ENCODE results near the gene PSTPIP1.

The PSTPIP1 gene

DNA sequence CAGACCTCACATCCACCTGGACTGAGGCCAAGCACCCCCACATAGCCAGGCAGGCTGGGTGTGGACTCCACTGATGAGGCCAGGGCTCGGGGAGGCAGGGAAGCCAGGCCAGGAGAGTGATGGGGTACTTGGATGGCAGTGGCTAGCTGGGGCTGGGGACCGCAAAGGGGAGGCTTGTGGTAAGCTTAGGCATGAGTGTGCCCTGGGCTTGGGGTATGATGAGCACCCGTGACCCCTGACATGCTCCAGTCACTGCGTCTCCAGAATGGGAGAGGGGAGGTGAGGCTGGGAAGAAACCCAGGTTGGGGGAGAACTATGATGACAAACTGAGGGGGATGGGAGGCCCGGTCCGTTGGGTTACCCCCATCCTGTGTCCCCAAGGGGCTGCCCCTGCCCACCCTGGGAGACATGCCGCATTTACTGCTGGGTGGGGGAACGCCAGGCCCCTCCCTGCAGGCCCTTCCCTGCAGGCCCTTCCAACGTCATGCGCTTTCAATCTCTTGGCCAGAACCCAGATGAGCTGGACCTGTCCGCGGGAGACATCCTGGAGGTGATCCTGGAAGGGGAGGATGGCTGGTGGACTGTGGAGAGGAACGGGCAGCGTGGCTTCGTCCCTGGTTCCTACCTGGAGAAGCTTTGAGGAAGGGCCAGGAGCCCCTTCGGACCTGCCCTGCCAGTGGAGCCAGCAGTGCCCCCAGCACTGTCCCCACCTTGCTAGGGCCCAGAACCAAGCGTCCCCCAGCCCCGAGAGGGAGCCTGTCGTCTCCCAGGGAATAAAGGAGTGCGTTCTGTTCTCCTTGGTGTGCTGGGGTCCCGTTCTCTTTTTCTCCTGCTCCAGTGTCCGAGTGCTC is 41.8 kb downstream of the PSTPIP1 start:
- peak; percentile 6 for DNase-seq (ENCODE audit: low read depth)
- H3K4me3 ChIP-seq (ENCODE audit: low read depth, low read length): no peak overlapping the region
- TF ChIP-seq, protein P1, sequence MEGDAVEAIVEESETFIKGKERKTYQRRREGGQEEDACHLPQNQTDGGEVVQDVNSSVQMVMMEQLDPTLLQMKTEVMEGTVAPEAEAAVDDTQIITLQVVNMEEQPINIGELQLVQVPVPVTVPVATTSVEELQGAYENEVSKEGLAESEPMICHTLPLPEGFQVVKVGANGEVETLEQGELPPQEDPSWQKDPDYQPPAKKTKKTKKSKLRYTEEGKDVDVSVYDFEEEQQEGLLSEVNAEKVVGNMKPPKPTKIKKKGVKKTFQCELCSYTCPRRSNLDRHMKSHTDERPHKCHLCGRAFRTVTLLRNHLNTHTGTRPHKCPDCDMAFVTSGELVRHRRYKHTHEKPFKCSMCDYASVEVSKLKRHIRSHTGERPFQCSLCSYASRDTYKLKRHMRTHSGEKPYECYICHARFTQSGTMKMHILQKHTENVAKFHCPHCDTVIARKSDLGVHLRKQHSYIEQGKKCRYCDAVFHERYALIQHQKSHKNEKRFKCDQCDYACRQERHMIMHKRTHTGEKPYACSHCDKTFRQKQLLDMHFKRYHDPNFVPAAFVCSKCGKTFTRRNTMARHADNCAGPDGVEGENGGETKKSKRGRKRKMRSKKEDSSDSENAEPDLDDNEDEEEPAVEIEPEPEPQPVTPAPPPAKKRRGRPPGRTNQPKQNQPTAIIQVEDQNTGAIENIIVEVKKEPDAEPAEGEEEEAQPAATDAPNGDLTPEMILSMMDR (IDR thresholded peaks at IDR 0.05; ENCODE audit: low read depth, low read length): no peak
- TF ChIP-seq POLR2A (IDR thresholded peaks at IDR 0.05; ENCODE audit: extremely low read depth, insufficient read length): no peak
- TF ChIP-seq MYC (IDR thresholded peaks at IDR 0.05; ENCODE audit: low read depth, low read length): no peak
- TF ChIP-seq, protein P2, sequence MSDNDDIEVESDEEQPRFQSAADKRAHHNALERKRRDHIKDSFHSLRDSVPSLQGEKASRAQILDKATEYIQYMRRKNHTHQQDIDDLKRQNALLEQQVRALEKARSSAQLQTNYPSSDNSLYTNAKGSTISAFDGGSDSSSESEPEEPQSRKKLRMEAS (IDR thresholded peaks at IDR 0.05; ENCODE audit: low read depth, low read length): no peak

DNA sequence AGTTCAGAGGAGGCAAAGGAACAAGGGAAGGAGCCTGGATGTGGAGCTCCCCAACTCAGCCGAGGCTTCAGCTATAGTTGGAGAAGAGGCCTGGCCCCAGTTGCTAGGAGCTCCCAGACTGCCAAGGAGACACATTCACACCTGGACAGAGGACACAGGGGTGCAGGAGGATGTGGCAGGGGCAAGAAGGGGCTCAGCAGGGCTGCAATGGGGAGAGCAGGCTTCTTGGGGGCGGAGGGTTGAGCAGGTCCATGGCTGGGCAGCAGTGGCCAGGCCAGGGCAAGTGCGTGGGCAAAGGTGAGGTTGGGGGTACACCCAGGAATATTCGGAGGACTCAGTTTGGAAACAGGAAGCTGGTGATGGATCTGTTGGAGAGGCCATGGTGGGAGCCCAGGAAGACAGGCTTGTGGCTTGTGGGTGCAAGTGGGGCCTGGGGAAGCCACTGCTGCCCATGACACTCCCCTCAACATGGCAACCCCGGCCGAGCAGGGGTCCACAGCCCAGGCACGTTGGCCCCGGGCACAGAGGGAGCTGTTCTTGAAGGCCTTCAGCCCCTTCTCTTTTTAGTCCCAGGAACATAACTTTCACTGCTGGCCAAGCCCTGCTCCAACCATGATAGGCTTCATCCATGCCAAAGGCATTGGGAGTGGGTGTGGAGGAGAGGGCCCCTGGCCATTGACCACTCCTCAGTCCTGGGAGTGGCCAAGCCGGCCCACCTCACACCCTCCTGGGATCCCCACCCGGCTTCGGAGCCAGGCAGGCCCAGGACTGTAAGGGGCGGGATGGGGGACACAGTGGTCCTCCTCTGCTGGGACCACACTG is 42.7 kb downstream of the PSTPIP1 start:
- no peak overlapping the region for H3K4me3 ChIP-seq (ENCODE audit: low read depth, low read length)
- TF ChIP-seq, protein P2 (IDR thresholded peaks at IDR 0.05; ENCODE audit: low read depth, low read length): no peak
- no peak for TF ChIP-seq MYC (IDR thresholded peaks at IDR 0.05; ENCODE audit: low read depth, low read length)
- no peak for TF ChIP-seq POLR2A (IDR thresholded peaks at IDR 0.05; ENCODE audit: extremely low read depth, insufficient read length)
- TF ChIP-seq, protein P1 (IDR thresholded peaks at IDR 0.05; ENCODE audit: low read depth, low read length): no peak
- DNase-seq (ENCODE audit: low read depth): no peak

DNA sequence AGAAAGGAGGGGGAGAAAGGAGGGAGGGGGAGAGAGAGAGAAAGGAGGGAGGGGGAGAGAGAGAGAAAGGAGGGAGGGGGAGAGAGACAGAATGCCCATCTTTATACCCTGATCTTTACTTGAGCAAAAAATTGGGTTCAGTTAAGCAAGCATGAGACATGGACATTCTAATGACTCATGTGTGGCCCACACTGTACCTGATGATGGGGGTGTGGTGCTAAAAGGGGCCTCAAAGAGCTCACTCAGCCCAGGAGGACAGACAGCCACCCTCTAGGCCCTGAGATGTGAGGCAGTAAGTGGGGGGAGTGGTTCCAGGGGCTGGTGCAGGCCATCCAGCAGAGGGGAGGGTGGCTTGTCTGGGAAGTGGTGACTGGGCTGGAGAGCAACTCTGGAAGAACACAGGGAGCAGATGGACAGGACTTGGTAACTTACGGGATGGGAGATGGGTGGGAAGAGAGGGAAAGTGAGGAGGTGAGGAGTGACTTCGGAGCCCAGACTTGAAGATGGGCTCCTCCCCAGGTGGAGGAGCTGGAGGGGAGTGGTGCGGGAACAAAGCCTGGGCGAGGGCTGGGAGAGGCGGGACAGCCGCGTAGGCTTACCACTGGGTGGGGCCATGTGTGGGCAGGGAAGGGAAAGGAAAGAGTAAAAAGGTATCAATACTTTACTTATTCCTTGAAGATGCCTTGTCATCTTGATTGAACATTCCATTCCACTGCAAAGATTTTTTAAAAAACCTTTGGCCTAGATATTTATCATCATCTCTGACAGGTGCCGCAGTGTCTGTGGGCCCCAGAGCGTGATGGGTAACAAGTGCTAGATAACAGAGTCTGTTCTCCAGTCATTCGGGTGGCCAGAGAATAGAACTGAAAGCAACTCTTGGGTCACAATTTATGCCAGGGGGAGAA is 43.6 kb downstream of the PSTPIP1 start:
- TF ChIP-seq MYC (IDR thresholded peaks at IDR 0.05; ENCODE audit: low read depth, low read length) (no peak), POLR2A (IDR thresholded peaks at IDR 0.05; ENCODE audit: extremely low read depth, insufficient read length) (no peak)
- TF ChIP-seq, protein P1 (IDR thresholded peaks at IDR 0.05; ENCODE audit: low read depth, low read length): no peak
- TF ChIP-seq, protein P2 (IDR thresholded peaks at IDR 0.05; ENCODE audit: low read depth, low read length): no peak
- no peak overlapping the region for H3K4me3 ChIP-seq (ENCODE audit: low read depth, low read length)
- DNase-seq (ENCODE audit: low read depth): no peak

DNA sequence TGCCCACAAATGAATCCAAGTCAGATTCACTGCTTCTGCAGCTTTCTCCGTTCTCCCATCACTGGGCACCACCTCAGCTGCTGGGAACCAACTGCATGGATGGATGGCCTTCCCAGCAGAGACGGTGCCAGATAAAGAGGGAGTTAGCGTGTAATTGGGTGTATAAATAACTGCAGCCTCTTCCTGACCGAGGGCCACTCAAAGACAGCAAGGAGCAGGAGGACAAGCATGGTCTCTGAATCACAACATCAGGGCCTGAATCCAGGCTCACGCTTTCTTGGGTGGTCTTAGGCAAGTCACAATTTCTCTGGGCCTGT is 44.2 kb downstream of the PSTPIP1 start:
- TF ChIP-seq, protein P2 (IDR thresholded peaks at IDR 0.05; ENCODE audit: low read depth, low read length): no peak
- TF ChIP-seq POLR2A (IDR thresholded peaks at IDR 0.05; ENCODE audit: extremely low read depth, insufficient read length) (no peak), MYC (IDR thresholded peaks at IDR 0.05; ENCODE audit: low read depth, low read length) (no peak)
- TF ChIP-seq, protein P1 (IDR thresholded peaks at IDR 0.05; ENCODE audit: low read depth, low read length): no peak
- H3K4me3 ChIP-seq (ENCODE audit: low read depth, low read length): no peak overlapping the region
- DNase-seq (ENCODE audit: low read depth): no peak

DNA sequence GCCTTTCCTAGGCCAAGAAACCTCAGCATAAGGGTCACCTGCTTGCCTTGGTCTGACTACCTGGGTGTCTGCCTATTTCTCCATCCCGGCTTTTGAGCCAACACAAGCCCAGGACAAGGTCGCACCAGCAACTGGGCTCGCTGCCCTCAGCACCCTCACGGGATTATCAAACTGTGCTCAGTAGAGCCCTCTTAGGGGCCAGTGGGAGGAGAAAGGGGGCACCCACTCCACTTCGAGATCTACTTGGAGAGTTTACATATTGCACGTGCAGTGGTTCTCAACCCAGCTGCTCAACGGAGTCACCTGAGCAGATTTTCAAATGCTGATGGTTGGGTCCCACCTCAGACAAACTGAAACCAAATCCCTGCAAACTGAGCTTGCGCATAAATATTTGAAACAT is 44.9 kb downstream of the PSTPIP1 start:
- no peak for TF ChIP-seq MYC (IDR thresholded peaks at IDR 0.05; ENCODE audit: low read depth, low read length)
- TF ChIP-seq, protein P1 (IDR thresholded peaks at IDR 0.05; ENCODE audit: low read depth, low read length): no peak
- TF ChIP-seq, protein P2 (IDR thresholded peaks at IDR 0.05; ENCODE audit: low read depth, low read length): no peak
- no peak for TF ChIP-seq POLR2A (IDR thresholded peaks at IDR 0.05; ENCODE audit: extremely low read depth, insufficient read length)
- no peak overlapping the region for H3K4me3 ChIP-seq (ENCODE audit: low read depth, low read length)
- no peak for DNase-seq (ENCODE audit: low read depth)

All from NB4 (cell line).